Stimulated activated naive CD8-positive, alpha-beta T cell treated with anti-CD3 and anti-CD28 coated beads, Interleukin-15, amount 100 ng/mL, for 72 hours (primary cell): Measurements from ENCODE around the gene ADM.

Experiments
- ATAC-seq: fragments of 150-1000 bp; cut with Tn5 transposase; 2 replicates; pipeline ENCODE4 v1.10.0; 2021; ENCODE audit warnings: mild to moderate bottlenecking, moderate library complexity
- DNase-seq, 2 donors: peaks; one replicate each; pipeline ENCODE4 v3.0.0; 2021 to 2022
- H3K27ac Mint-ChIP-seq, 2 donors: one replicate each; pipeline ENCODE4 v1.8.0; 2022; ENCODE audit warnings: mild to moderate bottlenecking in 2 of 2, mixed read lengths in 2 of 2, moderate library complexity in 2 of 2
- H3K27me3 Mint-ChIP-seq: one replicate; pipeline ENCODE4 v1.8.0; 2022; ENCODE audit warnings: mixed read lengths
- H3K4me1 Mint-ChIP-seq: one replicate; pipeline ENCODE4 v1.8.0; 2022; ENCODE audit warnings: mild to moderate bottlenecking, mixed read lengths
- H3K4me3 Mint-ChIP-seq, 2 donors: one replicate each; pipeline ENCODE4 v1.8.0; 2022; ENCODE audit warnings: mild to moderate bottlenecking in 2 of 2, mixed read lengths in 2 of 2, moderate library complexity in 1 of 2
- H3K9me3 Mint-ChIP-seq, 2 donors: one replicate each; pipeline ENCODE4 v1.8.0; 2022; ENCODE audit warnings: mixed read lengths in 2 of 2

The ADM gene

DNA sequence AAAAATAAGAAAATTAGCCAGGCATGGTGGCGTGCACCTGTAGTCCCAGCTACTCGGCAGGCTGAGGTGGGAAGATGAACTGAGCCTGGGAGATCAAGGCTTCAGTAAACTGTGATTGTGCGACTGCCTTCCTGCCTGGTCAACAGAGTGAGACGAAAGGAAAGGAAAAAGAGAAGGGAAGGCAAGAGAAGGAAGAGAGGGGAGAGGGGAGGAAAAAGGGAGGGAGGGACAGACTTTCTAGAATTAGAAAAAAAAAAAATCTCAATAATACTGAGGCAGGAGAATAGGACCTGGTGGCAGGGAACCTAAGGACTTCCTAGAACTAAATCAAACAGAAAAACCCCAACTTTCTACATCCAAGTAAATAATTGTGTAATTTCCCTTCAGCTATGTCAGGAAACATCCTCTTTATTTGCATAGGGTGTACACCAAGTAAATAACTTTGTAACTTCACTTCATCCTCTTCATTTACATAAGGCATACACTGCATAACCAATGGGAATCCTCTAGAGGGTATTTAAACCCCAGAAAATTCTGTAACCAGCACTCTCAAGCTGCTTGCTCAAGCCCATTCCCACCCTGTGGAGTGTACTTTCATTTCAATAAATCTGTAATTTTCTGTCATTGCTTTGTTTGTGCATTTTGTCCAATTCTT lies 19.6 kb upstream of the ADM start:
- Mint-ChIP-seq H3K27ac (no peak overlapping the region), H3K4me3 (no peak overlapping the region), H3K4me1 (peaks cover 4% of the 10 kb centered on the region), H3K27me3 (no peaks in the 10 kb centered on the region), H3K9me3 (no peaks in the 10 kb centered on the region)
- DNase-seq (no peak), ATAC-seq (no peak)

DNA sequence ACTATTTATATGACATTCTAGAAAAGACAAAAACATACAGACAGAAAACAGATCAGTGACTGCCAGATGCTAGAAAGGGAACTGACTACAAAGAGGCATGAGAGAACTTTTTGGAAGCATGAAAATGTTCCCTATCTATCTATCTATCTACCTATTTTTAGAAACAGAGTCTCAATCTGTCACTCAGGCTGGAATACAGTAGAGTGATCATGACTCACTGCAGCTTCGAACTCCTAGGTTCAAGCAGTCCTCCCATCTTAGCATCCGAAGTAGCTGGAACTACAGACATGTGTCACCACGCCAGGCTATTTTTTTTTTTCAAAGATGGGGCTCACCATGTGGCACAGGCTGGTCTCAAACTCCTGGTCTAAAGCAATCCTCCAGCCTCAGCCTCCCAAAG lies 17.7 kb upstream of the ADM start:
- no peak for ATAC-seq

DNA sequence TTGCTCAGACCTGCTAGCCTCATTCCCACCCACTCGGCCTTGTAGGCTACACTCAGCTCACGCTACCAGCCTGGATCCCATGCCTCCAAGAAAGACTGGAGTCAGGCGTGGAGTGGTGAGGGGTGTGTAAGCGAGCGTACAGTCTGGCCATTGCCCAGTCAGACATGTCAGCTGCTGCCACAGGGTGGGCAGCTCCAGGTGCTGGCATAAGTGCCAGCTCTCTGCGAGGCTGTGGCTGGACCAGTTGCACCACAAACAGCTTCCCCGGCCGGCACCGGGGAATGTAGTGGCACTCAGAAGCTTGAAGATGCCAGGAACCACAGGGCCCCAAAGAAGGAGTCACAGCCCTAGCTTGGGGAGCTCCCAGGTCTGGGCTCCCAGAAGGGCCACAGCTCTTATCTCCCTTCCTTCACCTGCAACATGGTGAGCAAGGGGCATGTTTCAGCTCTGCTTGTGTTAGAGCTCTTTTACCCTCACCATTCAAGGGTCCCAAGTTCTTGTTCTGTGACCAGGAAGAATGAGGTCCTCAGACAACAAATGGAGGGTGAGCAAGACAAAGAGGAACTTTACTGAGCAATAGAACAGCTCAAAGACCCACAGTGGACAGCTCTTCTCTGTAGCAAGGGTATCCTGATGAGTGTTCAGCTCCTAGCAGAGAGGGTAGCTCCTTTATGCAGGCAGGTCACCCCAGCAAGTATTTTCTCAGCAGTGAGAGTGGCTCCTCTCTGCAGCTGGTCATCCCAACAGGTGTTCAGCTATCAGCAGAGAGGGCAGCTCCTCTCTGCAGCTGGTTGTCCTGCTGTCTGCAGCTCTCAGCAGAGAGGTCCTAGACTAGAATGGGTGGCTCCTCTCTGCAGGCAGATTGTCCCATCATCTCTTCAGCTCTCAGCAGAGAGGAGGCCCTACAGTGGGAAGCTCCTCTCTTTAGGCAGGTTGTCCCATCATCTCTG lies 16.8 kb upstream of the ADM start:
- ATAC-seq (peak; percentile 27), DNase-seq (no peak)
- no peaks in the 10 kb centered on the region for H3K9me3 Mint-ChIP-seq
- no peak overlapping the region for H3K4me3 Mint-ChIP-seq
- peaks cover 18% of the 10 kb centered on the region for H3K4me1 Mint-ChIP-seq
- H3K27ac Mint-ChIP-seq: no peak overlapping the region
- no peaks in the 10 kb centered on the region for H3K27me3 Mint-ChIP-seq

More for the DNA sequence above, 17.7 kb upstream of the ADM start:
- Mint-ChIP-seq H3K9me3 (no peaks in the 10 kb centered on the region), H3K27me3 (no peaks in the 10 kb centered on the region), H3K4me3 (no peak overlapping the region), H3K27ac (no peak overlapping the region), H3K4me1 (peaks cover 11% of the 10 kb centered on the region)
- DNase-seq: no peak

DNA sequence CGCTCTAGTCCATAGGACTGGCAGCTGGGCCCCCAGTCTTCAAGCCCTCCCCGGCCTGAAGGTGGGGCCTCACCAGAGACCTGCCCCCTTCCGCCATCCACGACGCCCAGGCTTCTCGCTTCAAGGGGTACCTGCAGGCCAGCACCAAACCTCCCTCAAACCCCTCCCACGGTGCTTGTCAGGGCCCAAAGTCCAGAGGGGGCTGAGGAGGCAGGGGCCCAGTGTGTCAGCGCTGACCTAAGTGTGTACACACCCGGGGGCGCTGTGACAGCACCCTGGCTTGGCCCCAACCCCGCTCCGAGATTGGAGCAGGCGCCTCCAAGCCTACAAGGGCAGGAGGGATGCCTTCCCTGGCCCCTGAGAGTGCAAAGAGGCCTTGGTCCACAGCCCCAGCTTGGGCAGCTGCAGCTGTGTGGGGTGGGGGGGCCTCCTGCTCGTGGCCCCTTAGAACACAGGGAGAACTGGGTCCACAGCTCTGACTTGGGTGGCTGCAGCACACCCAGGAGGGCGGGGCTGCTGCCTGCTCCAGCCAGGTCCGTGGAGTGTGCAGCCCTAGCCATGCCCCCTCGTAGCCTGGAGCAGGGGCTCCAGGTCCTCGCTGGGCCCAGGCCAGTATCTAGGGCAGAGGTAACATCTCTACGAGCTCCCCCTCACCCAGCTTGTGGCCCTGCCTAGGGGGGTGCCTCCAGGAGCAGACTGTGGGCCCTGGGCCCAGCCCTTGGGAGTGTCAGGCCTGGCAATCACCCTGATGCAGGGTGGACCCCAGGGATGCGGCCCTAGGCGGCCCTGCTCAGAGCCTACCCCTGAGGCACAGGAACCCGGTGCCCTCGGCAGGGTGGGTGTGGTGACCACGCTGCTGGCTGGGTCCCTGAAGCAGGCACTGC lies 15.8 kb upstream of the ADM start:
- peak overlapping the region in 1 of 2 donors; percentile 67 for H3K27ac Mint-ChIP-seq
- H3K4me3 Mint-ChIP-seq: no peak overlapping the region
- no peaks in the 10 kb centered on the region for H3K27me3 Mint-ChIP-seq
- H3K4me1 Mint-ChIP-seq: peaks cover 21% of the 10 kb centered on the region
- ATAC-seq (peak; percentile 37), DNase-seq (no peak)
- H3K9me3 Mint-ChIP-seq: no peaks in the 10 kb centered on the region

DNA sequence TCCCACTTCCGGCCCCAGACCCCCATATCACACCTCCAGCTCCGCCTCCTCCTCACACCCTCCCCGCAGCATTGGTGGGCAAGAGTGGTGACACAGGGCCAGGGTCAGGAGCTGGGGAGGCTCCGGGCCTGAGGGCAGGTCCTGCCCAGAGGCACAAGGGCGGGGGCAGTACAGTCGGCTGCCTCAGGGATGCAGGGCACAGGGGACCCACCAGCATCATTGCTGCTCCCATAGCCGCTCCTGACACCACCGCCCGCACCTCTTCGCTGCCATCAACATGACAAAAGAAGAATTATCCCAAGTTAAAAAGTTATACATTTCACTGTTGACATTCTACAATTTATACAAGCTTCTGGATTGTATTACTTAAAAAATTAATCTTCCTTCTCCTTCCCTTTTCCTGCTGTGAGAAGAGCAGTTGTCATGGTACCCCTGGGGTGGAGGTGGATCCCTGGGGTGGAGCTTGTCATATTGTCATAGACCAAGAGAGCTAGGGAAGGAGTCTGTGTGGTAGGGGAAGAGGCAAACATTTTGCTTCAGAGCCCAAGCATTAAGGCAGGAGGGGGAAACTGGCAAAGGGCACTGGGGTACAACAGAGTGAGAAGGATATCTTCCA lies 15.0 kb upstream of the ADM start:
- Mint-ChIP-seq H3K9me3 (no peaks in the 10 kb centered on the region), H3K4me1 (peaks cover 25% of the 10 kb centered on the region), H3K27me3 (peaks cover 4% of the 10 kb centered on the region), H3K27ac (no peak overlapping the region), H3K4me3 (no peak overlapping the region)
- peak; percentile 6 for ATAC-seq
- no peak for DNase-seq

DNA sequence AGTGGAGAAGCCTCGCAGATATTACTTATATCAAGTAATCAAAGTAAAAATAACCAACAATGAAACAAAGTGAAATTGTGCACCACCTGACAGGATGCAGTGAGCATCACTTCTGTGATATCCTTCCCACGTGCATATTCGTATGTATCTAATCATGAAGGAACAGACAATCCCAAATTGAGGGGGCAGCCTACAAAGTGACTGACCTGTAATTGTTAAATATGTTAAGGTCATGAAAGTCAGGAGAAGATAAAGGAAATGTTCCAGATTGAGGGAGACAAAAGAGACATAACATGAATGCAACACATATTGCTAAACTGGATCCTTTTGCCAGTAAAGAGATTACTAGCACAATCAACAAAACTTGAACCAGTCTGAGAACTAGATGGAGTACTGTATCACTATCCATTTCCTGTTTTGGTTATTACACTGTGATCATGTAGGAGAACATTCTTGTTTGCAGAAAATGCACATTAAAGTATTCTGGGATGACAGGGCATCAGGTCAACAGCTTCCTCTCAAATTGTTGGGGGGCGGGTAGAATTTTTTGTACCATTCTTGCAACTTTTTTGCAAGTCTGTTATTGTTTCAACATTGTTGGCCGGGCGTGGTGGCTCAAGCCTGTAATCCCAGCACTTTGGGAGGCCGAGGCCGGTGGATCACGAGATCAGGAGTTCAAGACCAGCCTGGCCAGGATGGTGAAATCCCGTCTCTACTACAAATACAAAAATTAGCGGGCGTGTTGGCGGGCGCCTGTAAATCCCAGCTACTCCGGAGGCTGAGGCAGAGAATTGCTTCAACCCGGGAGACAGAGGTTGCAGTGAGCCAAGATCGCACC lies 12.9 kb upstream of the ADM start:
- Mint-ChIP-seq H3K27me3 (peaks cover 26% of the 10 kb centered on the region), H3K4me3 (peak overlapping the region; percentile 19 to 24), H3K9me3 (no peaks in the 10 kb centered on the region), H3K4me1 (peaks cover 34% of the 10 kb centered on the region), H3K27ac (no peak overlapping the region)
- no peak for DNase-seq
- ATAC-seq: no peak

DNA sequence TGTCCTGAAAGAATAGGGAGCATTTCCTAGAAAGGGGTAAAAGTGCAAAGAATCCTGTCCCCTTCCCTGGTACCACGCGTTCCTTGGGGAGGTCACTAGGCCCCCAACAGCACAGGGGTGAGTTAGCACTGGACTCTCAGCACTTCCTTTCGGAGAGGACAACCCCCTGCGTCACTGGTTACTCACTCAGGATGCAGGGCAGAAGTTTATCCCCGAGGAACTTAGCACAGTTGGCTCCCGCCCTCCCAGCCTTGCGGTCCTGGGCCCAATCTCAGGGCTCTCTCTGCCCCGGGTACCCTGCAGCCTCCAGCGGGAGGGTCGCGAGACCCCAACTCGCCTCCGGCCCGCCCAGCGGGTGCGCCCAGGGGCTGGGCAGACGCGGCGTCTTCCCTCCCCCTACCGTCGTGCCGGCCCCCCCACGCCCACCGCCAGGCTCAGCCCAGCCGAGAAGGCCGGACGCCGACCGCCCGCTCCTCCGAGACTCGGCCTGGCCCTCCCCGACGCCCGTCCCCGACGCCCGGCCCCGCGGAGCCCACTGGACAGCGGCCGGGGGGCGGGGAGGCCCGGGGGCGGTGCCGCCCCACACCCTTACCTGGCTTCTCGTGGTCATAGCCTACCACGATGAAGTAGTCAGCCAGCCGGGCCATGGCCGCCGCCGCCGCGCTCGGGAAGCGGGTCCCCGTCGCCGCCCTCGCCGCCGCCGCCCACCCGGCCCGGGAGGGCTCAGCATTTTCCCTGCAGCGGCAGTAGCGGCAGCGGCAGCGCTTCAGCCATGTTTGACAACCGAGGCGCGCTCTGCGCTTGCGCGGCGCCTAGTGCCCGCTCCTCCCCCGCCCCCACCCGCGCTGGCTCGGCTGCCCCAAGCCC lies 11.2 kb upstream of the ADM start, which contains the start of gene SBF2:
Gene SBF2, minus strand, starts transcription at position 797 of the 867 bp plus-strand sequence. Its CDS starts 150 bp downstream, at position 647.
- H3K27me3 Mint-ChIP-seq: peaks cover 28% of the 10 kb centered on the region
- H3K4me1 Mint-ChIP-seq: peaks cover 46% of the 10 kb centered on the region
- H3K4me3 Mint-ChIP-seq: peak within 1 kb of the TSS; percentile 78 to 82
- peak; percentile 53 for ATAC-seq
- DNase-seq: peak; percentile 74 to 78
- H3K27ac Mint-ChIP-seq: peak within 1 kb of the TSS in 1 of 2 donors; percentile 1
- no peaks in the 10 kb centered on the region for H3K9me3 Mint-ChIP-seq

DNA sequence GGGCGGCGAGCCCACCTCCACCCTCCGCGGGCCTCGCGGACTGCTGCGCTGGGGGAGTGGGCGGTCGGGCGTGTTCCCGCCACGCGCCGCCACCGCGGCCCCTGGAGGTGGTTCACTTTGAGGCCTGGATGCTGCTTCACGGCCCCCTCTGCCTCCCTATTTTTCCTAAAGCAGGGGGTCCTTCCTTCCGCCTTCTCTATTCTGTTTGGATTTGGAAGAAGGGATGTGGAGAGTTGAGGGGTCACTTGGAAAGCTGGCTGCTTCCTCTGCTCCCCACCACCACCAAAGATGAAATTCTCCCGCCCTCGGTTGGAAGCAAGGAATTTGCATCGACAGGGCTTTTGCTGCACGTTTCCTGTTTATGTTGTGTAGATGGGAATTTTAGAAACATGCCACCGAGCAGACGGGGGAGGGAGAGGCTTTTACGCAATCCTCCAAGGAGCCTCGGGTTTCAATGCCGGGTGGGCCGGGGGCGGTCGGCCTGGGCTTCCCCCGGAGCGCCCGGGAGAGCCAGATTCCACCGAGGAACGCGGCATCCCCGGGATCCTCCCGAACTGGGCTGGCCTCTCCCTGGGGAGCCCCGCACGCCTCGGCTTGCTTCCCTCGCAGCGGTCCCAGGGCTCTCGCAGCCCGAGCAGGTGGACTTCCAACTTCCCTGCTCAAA lies 10.5 kb upstream of the ADM start:
- Mint-ChIP-seq H3K27me3 (peaks cover 29% of the 10 kb centered on the region), H3K27ac (no peak overlapping the region)
- ATAC-seq: no peak

DNA sequence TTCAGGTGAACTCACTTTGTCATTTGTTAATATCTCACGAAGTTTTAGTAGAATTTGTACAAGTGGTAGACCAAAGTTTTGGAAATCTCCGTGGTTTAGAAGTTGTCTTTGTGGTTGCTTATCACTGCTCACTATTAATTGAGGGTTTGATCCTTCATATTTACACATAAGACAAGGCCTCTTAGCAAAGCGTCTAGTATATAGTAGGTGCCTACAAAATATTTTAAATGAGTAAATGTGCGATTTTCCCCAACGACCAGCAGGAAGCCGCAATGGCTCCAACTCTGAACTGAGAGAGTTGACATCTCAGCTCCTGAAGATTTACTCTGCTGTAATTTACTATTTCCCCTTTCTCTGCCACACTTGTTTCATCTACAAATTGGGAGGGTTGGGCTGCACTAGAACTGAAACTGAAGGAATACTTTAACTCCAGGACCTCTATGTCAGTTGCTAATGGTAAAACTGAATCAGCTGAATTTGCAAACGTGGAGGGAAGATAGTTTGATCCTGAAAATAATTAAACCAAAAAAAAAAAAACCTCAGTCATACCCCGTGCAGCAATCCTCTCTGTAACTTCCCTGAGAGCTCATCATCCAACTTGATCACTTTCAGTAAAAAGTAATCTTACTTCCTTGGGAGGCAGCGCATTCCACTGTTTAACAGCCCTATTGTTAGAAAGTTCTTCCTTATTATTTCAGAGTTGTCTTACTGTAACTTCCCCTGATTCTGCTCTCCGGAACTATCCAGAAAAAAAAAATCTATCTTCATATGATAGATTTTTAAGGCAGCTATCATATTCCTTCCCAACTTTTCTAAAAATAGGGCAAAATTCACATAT lies 9.6 kb upstream of the ADM start:
- peak overlapping the region in 1 of 2 donors; percentile 1 for H3K27ac Mint-ChIP-seq

More for the DNA sequence above, 10.5 kb upstream of the ADM start:
- H3K4me3 Mint-ChIP-seq: peak overlapping the region; percentile 78 to 82
- no peaks in the 10 kb centered on the region for H3K9me3 Mint-ChIP-seq
- H3K4me1 Mint-ChIP-seq: peaks cover 52% of the 10 kb centered on the region
- DNase-seq: no peak

DNA sequence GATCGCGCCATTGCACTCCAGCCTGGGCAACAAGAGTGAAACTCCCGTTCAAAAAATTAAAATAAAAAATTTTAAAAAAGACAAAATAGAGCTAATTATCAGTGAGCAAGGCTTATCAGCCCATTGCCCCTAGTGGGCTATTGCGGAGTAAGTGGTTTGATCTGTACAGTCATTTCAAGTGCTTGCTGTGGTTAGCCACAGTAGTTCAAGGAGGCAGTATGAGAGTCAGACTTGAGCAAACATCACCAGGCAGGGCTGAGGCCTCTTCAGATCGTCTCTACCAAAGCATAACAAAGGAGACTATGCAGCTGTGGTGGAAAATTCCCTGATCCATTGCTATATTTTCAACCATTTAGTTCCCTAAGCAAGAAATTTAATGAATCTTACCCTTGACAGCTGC lies 6.5 kb upstream of the ADM start:
- Mint-ChIP-seq H3K27ac (peak overlapping the region in 1 of 2 donors; percentile 72), H3K27me3 (peaks cover 64% of the 10 kb centered on the region), H3K9me3 (no peaks in the 10 kb centered on the region), H3K4me3 (peak overlapping the region; percentile 15 to 49), H3K4me1 (peaks cover 54% of the 10 kb centered on the region)
- peak; percentile 95 for ATAC-seq
- peak; percentile 67 to 75 for DNase-seq

More for the DNA sequence above, 9.6 kb upstream of the ADM start:
- DNase-seq (no peak), ATAC-seq (no peak)
- no peaks in the 10 kb centered on the region for H3K9me3 Mint-ChIP-seq
- peak overlapping the region; percentile 78 to 82 for H3K4me3 Mint-ChIP-seq
- peaks cover 58% of the 10 kb centered on the region for H3K4me1 Mint-ChIP-seq
- H3K27me3 Mint-ChIP-seq: peaks cover 37% of the 10 kb centered on the region

DNA sequence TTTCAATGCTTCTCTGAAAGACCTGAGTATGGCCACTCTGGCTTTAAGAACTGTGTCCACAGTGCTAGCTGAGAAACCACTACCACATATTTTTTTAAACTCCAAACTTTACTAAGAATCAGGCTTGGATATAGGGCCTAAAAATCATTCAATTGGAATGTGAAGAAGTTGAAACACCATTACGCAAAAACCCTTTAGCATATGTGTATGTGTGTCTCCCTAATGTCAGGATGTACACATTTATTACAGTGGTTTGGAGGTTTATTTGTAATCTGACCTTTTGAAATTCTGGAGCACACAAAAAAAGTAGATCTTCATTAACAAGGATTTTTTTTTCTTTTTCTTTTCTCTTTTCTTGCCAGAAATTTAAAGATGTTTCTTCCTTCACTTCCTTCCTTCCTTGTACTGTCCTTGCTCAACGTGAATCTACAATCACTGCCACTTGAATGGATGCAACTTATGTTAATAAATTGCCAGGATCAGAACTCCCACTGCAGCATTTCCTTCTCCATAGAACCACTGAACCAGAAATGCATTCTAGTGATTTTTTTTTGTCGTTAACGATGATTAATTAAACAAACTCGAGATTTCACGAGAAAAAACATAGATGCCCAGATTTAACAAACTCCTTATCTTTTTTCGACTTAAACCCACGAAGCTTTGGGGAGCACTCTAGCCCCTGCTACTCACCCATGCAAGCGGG lies 3.1 kb upstream of the ADM start:
- Mint-ChIP-seq H3K27ac (no peak overlapping the region), H3K9me3 (no peaks in the 10 kb centered on the region), H3K27me3 (peaks cover 68% of the 10 kb centered on the region), H3K4me1 (peaks cover 71% of the 10 kb centered on the region), H3K4me3 (peak overlapping the region in 1 of 2 donors; percentile 50)
- DNase-seq (no peak), ATAC-seq (no peak)

DNA sequence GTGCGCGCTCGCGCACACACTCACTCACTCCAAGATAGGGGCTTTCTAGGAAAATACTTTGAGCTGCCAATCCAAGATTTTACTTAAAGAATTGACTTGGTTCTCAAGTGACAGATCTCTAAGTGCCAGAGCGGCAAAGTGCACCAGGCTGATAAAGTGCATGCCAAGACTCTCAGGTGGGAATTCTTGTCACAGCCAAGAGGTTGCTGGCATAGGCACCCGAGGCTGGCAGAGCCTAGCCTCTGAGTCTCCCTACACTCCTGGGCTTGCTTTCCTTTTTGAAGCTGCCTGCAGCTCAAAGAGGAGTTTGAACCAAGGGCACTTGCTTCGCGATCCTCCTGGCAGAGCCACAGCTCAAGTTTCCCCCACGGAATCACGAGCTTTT lies 2.5 kb upstream of the ADM start:
- Mint-ChIP-seq H3K4me1 (peaks cover 77% of the 10 kb centered on the region), H3K27ac (no peak overlapping the region), H3K9me3 (no peaks in the 10 kb centered on the region), H3K4me3 (peak overlapping the region; percentile 88), H3K27me3 (peaks cover 67% of the 10 kb centered on the region)
- DNase-seq: no peak
- no peak for ATAC-seq
